HCT116 (cell line): Measurements from ENCODE around the gene CYTH2. TPM values are rescaled to one million over a fixed set of nuclear protein-coding genes. Genes with fewer than 3 reads are reported as not detected.
"Not testable (repeated sequence)": the region's sequence is repeated elsewhere in the genome, so short reads cannot be mapped to it uniquely, and the experiment has no call there.

Experiments used
- ATAC-seq: fragments of 200-7000 bp; cut with Tn5 transposase; 2 replicates; pipeline ENCODE4 v1.9.1; 2020; ENCODE audit warnings: mild to moderate bottlenecking, moderate library complexity
- BruUV-seq: library from RNA; stranded (reverse); fragments of 400-500 nt; replicated peaks from 2 replicates; lab custom pipeline; 2021; lab: Mats Ljungman, UMichigan
- CTCF ChIA-PET: fragments of 300-600 bp; sonication (Branson Sonifier 250); formaldehyde crosslinking; loops from one replicate; lab custom pipeline; 2021; ENCODE audit warnings: antibody characterized with exemption; lab: Charles Lee
- POLR2A ChIA-PET: fragments of 300-600, 350-600 bp; sonication (Branson Sonifier 250); formaldehyde crosslinking; loops from one replicate; lab custom pipeline; 2021; ENCODE audit warnings: antibody characterized with exemption; lab: Charles Lee
- RAD21 ChIA-PET, 2 experiments: fragments of 300-600 bp; sonication (Branson Sonifier 250); formaldehyde crosslinking; loops; one replicate each; lab custom pipeline; 2023; ENCODE audit warnings: low total read pairs in 2 of 2; ENCODE audit not compliant: uncharacterized antibody in 2 of 2, unreplicated experiment in 2 of 2, low non-redundant PET in 1 of 2; lab: Charles Lee
- DNase-seq: peaks from one replicate; pipeline ENCODE4 v3.0.0-alpha.2; 2010; ENCODE audit warnings: low read depth, low spot score
- H2AFZ ChIP-seq: fragments of 200-600 bp; shearing (Covaris generic), sonication (generic); 2 replicates; pipeline ENCODE4 v1.6.1; 2017; ENCODE audit warnings: low read depth, mixed run types, mixed read lengths, antibody characterized with exemption, low read length; ENCODE audit not compliant: poor library complexity, severe bottlenecking
- H3K27ac ChIP-seq: 2 replicates; pipeline ENCODE4 v1.5.1; 2012; ENCODE audit warnings: low read depth, low read length
- H3K27me3 ChIP-seq: fragments of 200-600 bp; sonication (generic); 2 replicates; pipeline ENCODE4 v1.6.1; 2016; ENCODE audit warnings: mixed run types, low read length, mixed read lengths; ENCODE audit not compliant: insufficient read depth
- H3K36me3 ChIP-seq, 2 experiments: fragments of 200-500 bp in 1 of 2; fragments of 200-600 bp in 1 of 2; sonication (Bioruptor generic) in 1 of 2; sonication (generic) in 1 of 2; 2 replicates each; pipeline versions ENCODE4 v1.5.1 to v1.6.1; 2014 to 2016; ENCODE audit warnings: low read length in 2 of 2, inconsistent platforms in 1 of 2, mixed read lengths in 1 of 2, mixed run types in 1 of 2; ENCODE audit not compliant: insufficient read depth in 2 of 2, control insufficient read depth in 1 of 2
- H3K4me1 ChIP-seq, 2 experiments: fragments of 200-600 bp in 1 of 2; sonication (generic) in 1 of 2; 2 replicates each; pipeline versions ENCODE4 v1.5.1 to v1.6.1; 2012 to 2017; ENCODE audit warnings: low read length in 2 of 2, inconsistent platforms in 1 of 2, mild to moderate bottlenecking in 1 of 2, mixed read lengths in 1 of 2, mixed run types in 1 of 2, moderate library complexity in 1 of 2; ENCODE audit not compliant: insufficient read depth in 2 of 2, control insufficient read depth in 1 of 2
- H3K4me2 ChIP-seq: fragments of 200-600 bp; sonication (generic); 2 replicates; pipeline ENCODE4 v1.6.1; 2017; ENCODE audit warnings: mixed run types, low read length, mixed read lengths
- H3K4me3 ChIP-seq, 2 experiments: fragments of 200-600 bp in 1 of 2; sonication (generic) in 1 of 2; replicated peaks in 1 of 2; 2 replicates each; pipeline ENCODE4 v1.5.1; 2011 to 2016; ENCODE audit warnings: low read length in 2 of 2, control low read depth in 1 of 2, low read depth in 1 of 2, mild to moderate bottlenecking in 1 of 2, mixed read lengths in 1 of 2, mixed run types in 1 of 2
- H3K79me2 ChIP-seq: fragments of 200-600 bp; sonication (generic); 2 replicates; pipeline ENCODE4 v1.6.1; 2017; ENCODE audit warnings: mild to moderate bottlenecking, mixed run types, low read length, moderate library complexity, mixed read lengths; ENCODE audit not compliant: insufficient read depth
- H3K9ac ChIP-seq: fragments of 200-600 bp; sonication (generic); 2 replicates; pipeline ENCODE4 v1.6.1; 2016; ENCODE audit warnings: low read length, mixed read lengths
- H3K9me2 ChIP-seq: fragments of 200-600 bp; sonication (generic), shearing (Covaris generic); 2 replicates; pipeline ENCODE4 v1.6.1; 2017; ENCODE audit warnings: mixed run types, mild to moderate bottlenecking, moderate library complexity; ENCODE audit not compliant: insufficient read depth
- H3K9me3 ChIP-seq, 2 experiments: fragments of 200-500 bp in 1 of 2; fragments of 200-600 bp in 1 of 2; sonication (Bioruptor generic) in 1 of 2; sonication (generic) in 1 of 2; 2 replicates each; pipeline ENCODE4 v1.6.1; 2014 to 2017; ENCODE audit warnings: low read length in 2 of 2, mixed read lengths in 2 of 2, inconsistent platforms in 1 of 2, low read depth in 1 of 2, mild to moderate bottlenecking in 1 of 2, mixed run types in 1 of 2, moderate library complexity in 1 of 2; ENCODE audit not compliant: control insufficient read depth in 1 of 2, insufficient read depth in 1 of 2
- H4K20me1 ChIP-seq: fragments of 200-600 bp; sonication (generic), shearing (Covaris generic); 2 replicates; pipeline ENCODE4 v1.6.1; 2017; ENCODE audit warnings: mixed run types, mild to moderate bottlenecking, moderate library complexity; ENCODE audit not compliant: insufficient read depth
- ATF3 ChIP-seq: IDR thresholded peaks from 2 replicates; pipeline ENCODE4 v1.6.1; 2012
- CBX3 ChIP-seq: IDR thresholded peaks from 2 replicates; pipeline ENCODE4 v1.6.1; 2012; ENCODE audit warnings: low read depth
- CEBPB ChIP-seq: IDR thresholded peaks from 2 replicates; pipeline ENCODE4 v1.6.1; 2012; ENCODE audit warnings: low read depth
- EGR1 ChIP-seq: IDR thresholded peaks from 2 replicates; pipeline ENCODE4 v1.6.1; 2012; ENCODE audit warnings: low read depth
- ELF1 ChIP-seq: IDR thresholded peaks from 2 replicates; pipeline ENCODE4 v1.6.1; 2012; ENCODE audit warnings: low read depth, borderline replicate concordance
- EZH2phosphoT487 ChIP-seq: fragments of 200-600 bp; IDR thresholded peaks from 2 replicates; pipeline ENCODE4 v1.6.1; 2018; ENCODE audit warnings: antibody characterized with exemption, borderline replicate concordance
- FOSL1 ChIP-seq: IDR thresholded peaks from 2 replicates; pipeline ENCODE4 v1.6.1; 2012; ENCODE audit warnings: low read depth
- JUND ChIP-seq: IDR thresholded peaks from 2 replicates; pipeline ENCODE4 v1.6.1; 2012
- POLR2AphosphoS5 ChIP-seq: IDR thresholded peaks from 2 replicates; pipeline ENCODE4 v1.6.1; 2011; ENCODE audit warnings: mild to moderate bottlenecking, low read depth, low read length, moderate library complexity
- SIN3A ChIP-seq: IDR thresholded peaks from 2 replicates; pipeline ENCODE4 v1.6.1; 2012; ENCODE audit warnings: low read depth
- ZFX ChIP-seq: fragments of 450-650 bp; IDR thresholded peaks from 2 replicates; pipeline ENCODE4 v1.6.1; 2017
- intact Hi-C: fragments of 100-400 bp; cut with micrococcal nuclease; formaldehyde crosslinking; loops from 2 replicates; pipeline ENCODE4 v1.10.0; 2022
- total RNA-seq: library from RNA; stranded (reverse); gene quantifications from one replicate; pipeline ENCODE4 v1.2.1, GENCODE V29; 2021; ENCODE audit not compliant: unreplicated experiment

The CYTH2 gene
- total RNA-seq, 1 experiment from 2014 or later, result 75.3 TPM

GRCh38 chr19:48486706-48487105, 17.5 kb downstream of the CYTH2 start:
- H3K79me2 ChIP-seq, result peaks cover 30% of the 10 kb centered on the region
- peak overlapping the region in 1 of 2 experiments; percentile 48; a peak in 2 of 4 replicates for H3K4me3 ChIP-seq
- DNase-seq, BruUV-seq, H3K9me3 ChIP-seq, H2AFZ ChIP-seq, H3K36me3 ChIP-seq, intact Hi-C loops, H3K27me3 ChIP-seq, ATAC-seq, H4K20me1 ChIP-seq, H3K9me2 ChIP-seq: not testable (repeated sequence)
- peak overlapping the region; percentile 100 for H3K4me2 ChIP-seq
- H3K27ac ChIP-seq, result peak overlapping the region; percentile 97
- POLR2A ChIA-PET, result interaction anchor here (1.3 kb wide), 1 partner anchor 102 kb away, joined by 3 read pairs; no protein-coding TSS in a partner anchor
- CTCF ChIA-PET, result interaction anchor here (0.7 to 1.2 kb wide), 3 partner anchors 153 to 209 kb away, joined by 3 read pairs; partner anchors contain the start of gene FUT2
- RAD21 ChIA-PET, result interaction anchor here in 1 of 2 experiments (1.3 kb wide), 1 partner anchor 16 kb away, joined by 5 read pairs; no protein-coding TSS in a partner anchor
- H3K4me1 ChIP-seq, result peaks cover 47 to 81% of the 10 kb centered on the region in 2 experiments
- peak overlapping the region; percentile 97 for H3K9ac ChIP-seq

- H3K9me2 ChIP-seq, result no peaks in the 10 kb centered on the region
- peak overlapping the region; percentile 100 for H3K4me2 ChIP-seq
- peaks cover 56 to 81% of the 10 kb centered on the region in 2 experiments for H3K4me1 ChIP-seq
- CTCF ChIA-PET, result interaction anchor here (0.7 to 4.7 kb wide), 6 partner anchors 72 to 208 kb away, joined by 3 to 65 read pairs (median 3); partner anchors contain the start of gene FUT2
- no peak for DNase-seq
- H2AFZ ChIP-seq, result no peak overlapping the region
- TF ChIP-seq EZH2phosphoT487, result no peak
- TF ChIP-seq CBX3, result no peak
- TF ChIP-seq ELF1, result no peak
- no peak for TF ChIP-seq CEBPB
- TF ChIP-seq ZFX, result no peak
- no peak for TF ChIP-seq FOSL1
- TF ChIP-seq EGR1, result no peak
- no peak for TF ChIP-seq SIN3A
- TF ChIP-seq JUND, result no peak
- no peak for TF ChIP-seq ATF3
- TF ChIP-seq POLR2AphosphoS5, result no peak
- TF ChIP-seq, all 23 proteins: peak for 0
- H4K20me1 ChIP-seq, result no peaks in the 10 kb centered on the region
- peak overlapping the region; percentile 39 to 53 for H3K4me3 ChIP-seq
- H3K27me3 ChIP-seq, result no peaks in the 10 kb centered on the region
- ATAC-seq, result peak; percentile 5
- POLR2A ChIA-PET, result interaction anchor here (0.7 to 1.4 kb wide), 6 partner anchors 15 to 132 kb away, joined by 3 to 6 read pairs (median 4); partner anchors contain the start of genes RPL18 and SPHK2
- H3K36me3 ChIP-seq, result peaks cover 2 to 9% of the 10 kb centered on the region in 2 experiments; a peak in 1 of 4 replicates
- H3K9ac ChIP-seq, result peak overlapping the region; percentile 97
- H3K27ac ChIP-seq, result peak overlapping the region; percentile 97
- intact Hi-C loops, result no loop called here
- RAD21 ChIA-PET, result interaction anchor here (0.6 to 1.4 kb wide), 7 partner anchors 8 to 124 kb away, joined by 3 to 5 read pairs (median 3); partner anchors contain the start of genes SYNGR4 (in 1 of the 2) and TMEM143 (in 1 of the 2)
- H3K79me2 ChIP-seq, result peaks cover 30% of the 10 kb centered on the region
- no peaks in the 10 kb centered on the region for H3K9me3 ChIP-seq
- no TSS peak for BruUV-seq
These were observed 18.4 kb downstream of the CYTH2 start for GRCh38 chr19:48487544-48487943.
